ENCODE measurements around the gene NAIF1.

GRCh38 chr9:128034821-128035652 is 32.1 kb downstream of the NAIF1 start:
- TF ChIP-seq CTCF (IDR thresholded peaks at IDR 0.05; ENCODE audit: low read length) (peak; percentile 92), EZH2 (IDR thresholded peaks at IDR 0.05; ENCODE audit: borderline replicate concordance, low read length) (no peak)
